Ramos (cell line): ENCODE data around the gene ERCC8.
"Not testable (repeated sequence)": the region's sequence is repeated elsewhere in the genome, so short reads cannot be mapped to it uniquely, and the experiment has no call there.

Source experiments
- in situ Hi-C: fragments of 300-500 bp; cut with MboI; formaldehyde crosslinking; loops from one replicate; pipeline ENCODE4 v1.14.3; 2022; ENCODE audit warnings: low sequenced_read_pairs; ENCODE audit not compliant: unreplicated experiment

The ERCC8 gene

DNA sequence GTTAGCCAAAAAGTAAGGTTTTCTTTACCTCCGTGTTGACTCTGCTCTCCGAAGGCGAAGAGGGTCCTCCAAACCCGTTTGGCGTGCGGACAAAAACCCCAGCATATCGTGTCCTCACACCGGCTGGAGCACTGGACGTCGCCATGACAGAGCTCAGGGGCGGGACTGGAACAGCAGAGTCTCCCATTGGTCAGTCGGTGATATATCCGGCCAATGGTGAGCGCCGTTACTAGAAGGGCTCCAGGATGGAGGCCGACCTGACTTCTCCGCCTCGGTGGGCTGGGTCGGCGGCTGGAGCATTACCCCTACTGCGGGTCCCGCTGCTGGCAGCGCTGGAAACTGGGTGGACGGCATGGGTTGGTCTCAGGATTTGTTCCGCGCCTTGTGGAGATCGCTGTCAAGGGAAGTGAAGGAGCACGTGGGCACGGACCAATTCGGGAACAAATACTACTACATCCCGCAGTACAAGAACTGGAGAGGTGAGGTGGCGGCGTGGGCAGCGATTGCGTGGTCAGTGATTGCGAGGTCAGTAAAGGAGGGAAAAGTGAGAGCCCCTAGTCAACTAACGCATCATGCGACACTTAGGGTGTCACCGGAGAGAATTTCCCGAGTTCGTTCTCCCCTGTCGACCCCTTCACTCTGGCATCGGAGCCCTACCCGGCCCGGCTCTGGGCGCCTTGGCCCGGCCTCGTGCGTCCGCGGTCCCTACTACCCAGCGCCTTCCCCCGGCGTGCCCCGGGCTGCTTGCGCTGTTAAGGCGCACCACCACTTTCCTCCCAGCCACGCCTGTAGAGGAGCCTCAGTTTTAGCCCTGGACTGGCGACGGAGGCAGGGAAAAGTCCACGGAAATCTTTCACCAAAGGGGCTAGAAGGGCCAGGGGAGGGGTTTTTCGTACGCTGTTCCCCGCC is at the start of gene ERCC8, which contains the start of gene NDUFAF2:
Gene ERCC8 (minus strand): TSS at position 167 of the 909 bp plus-strand sequence. CDS start 62 bp downstream, at position 105.
Gene NDUFAF2 (plus strand): TSS at position 302 of the 909 bp plus-strand sequence. CDS start 51 bp downstream, at position 353.
- in situ Hi-C loops = no loop called here

DNA sequence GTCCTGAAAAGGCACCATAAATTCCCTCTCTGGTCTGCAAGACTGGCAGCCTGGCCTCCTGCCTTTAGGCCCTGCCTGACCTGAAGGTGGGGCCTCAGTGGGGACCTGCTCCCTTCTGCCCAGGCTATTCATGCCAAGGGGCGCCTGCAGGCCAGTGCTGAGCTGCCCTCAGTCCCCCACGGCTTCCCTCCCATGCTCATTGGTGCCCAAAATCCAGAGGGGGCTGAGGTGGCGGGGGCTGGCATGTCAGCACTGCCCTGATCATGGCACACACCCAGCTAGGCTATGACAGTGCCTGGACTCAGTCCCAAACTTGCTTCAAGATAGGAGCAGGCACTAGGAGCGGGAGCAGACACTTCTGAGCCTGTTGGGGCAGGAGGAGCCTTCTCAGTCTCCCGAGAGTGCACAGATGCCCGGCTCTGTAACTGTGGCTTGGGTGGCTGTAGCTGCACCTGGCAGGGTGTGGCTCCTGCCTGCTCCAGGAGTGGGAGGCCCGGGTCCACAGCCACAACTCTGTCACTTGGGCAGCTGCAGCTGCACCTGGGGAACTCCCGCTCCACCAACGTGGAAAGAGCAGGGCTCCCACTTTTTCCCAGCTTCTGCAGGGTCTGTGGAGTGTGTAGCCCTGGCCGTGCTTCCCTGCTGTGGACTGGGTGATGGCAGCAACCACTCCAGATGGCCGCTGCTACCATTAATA is 49.2 kb upstream of the ERCC8 start:
- in situ Hi-C loops = no loop called here

GRCh38 chr5:60993425-60993824 is 48.6 kb upstream of the ERCC8 start:
- in situ Hi-C loops = no loop called here

DNA sequence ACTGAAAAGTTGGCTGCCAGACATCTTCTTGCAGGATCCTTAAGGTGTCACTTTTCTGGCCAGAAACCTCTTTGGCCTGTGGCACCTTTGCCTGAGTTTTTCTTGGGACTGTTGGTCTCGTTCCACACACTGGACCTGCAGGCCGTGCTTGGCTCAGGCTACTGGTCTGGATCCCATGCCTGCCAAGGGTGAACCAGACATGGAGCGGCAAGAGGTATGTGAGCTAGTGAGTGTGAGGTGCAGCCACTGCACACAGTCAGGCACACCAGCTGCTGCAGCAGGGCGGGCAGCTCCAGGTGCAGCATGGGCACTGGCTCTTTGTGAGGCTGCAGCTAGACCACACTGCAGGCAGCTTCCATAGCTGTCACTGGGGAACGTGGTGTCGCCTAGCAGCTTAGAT is 48.0 kb upstream of the ERCC8 start:
- in situ Hi-C loops = no loop called here

DNA sequence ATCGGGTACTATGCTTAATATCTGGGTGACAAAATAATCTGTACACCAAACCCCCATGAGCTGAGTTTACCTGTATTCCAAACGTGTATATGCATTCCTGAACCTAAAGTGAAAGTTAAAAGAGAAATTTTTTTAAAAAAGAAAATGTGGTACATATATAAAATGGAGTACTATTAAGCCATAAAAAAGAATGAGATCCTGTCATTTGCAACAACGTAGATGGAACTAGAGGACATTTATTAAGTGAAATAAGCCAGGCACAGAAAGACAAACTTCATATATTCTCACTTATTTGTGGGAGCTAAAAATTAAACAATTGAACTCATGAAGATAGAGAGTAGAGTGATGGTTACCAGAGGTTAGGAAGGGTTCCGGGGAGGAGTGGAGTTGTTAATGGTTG is 44.9 kb upstream of the ERCC8 start:
- in situ Hi-C loops = no loop called here

DNA sequence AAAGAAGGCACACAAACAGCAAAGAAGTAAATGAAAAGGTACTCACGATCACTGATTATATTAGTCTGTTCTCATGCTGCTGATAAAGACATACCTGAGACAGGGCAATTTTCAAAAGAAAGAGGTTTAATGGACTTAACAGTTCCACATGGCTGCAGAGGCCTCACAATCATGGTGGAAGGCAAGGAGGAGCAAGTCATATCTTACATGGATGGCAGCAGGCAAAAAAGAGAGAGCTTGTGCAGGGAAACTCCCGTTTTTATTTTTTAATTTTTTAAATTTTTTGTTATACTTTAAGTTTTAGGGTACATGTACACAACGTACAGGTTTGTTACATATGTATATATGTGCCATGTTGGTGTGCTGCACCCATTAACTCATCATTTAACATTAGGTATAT is 37.3 kb upstream of the ERCC8 start:
- in situ Hi-C loops = not testable (repeated sequence)

- in situ Hi-C loops = no loop called here
These were observed 35.6 kb upstream of the ERCC8 start for GRCh38 chr5:60980511-60980910.

DNA sequence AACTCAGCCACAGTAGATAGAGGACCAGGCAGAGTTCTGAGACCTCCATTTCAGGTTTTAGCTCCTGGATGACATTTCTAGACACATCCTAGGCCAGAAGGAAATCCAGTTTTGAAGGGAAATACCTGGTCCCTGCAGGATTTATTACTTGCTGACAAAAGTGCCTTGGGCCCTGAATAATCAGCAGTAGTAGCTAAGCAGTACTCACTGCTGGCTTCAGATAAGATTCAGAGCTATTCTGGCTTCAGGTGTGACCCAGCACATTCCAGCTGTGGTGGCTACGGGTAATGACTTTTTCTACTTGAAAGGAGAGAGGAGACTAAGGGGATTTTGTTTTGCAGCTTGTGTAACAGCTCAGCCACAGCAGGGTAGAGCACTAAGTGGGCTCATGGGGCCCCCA is 34.1 kb upstream of the ERCC8 start:
- in situ Hi-C loops = no loop called here

- in situ Hi-C loops = no loop called here
These were observed 33.3 kb upstream of the ERCC8 start for GRCh38 chr5:60977956-60978737.

- in situ Hi-C loops = no loop called here
These were observed 27.4 kb upstream of the ERCC8 start for GRCh38 chr5:60972231-60972630.

DNA sequence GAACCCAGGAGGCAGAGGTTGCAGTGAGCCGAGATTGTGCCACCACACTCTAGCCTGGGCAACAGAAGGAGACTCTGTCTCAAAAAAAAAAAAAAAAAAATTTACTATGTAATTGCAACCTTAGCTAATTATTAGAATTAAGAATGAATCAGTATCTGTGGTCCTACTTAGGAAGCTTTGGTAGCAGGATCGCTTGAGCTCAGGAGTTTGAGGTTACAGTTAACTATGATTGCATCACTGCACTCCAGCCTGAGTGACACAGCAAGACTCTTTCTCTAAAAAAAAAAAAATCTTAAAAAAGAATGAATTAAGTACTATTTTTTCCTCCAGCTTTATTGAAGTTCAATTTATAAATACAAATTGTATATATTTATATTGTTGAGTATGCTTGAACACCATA is 16.8 kb upstream of the ERCC8 start:
- in situ Hi-C loops = no loop called here

- in situ Hi-C loops = no loop called here
These were observed 15.7 kb upstream of the ERCC8 start for GRCh38 chr5:60960591-60960990.

- in situ Hi-C loops = no loop called here
These were observed 14.3 kb upstream of the ERCC8 start for GRCh38 chr5:60959156-60959555.

GRCh38 chr5:60958712-60959111 is 13.8 kb upstream of the ERCC8 start:
- in situ Hi-C loops = no loop called here

GRCh38 chr5:60958088-60958487 is 13.2 kb upstream of the ERCC8 start:
- in situ Hi-C loops = no loop called here

DNA sequence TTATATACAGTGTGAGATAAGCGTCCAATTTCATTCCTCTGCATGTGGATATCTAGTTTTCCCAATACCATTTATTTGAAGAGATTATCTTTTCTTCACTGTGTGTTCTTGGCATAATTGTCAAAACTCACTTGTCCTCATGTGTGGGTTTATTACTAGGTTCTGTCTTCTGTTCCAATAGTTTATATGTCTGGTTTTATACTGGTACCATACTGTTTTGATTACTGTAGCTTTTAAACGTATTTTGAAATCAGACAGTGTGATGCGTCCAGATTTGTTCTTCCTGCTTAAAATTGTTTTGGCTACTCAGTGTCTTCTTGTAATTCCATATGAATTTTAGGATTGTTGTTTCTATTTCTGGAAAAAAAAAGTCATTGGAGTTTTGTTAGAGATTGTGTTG is 10.4 kb upstream of the ERCC8 start:
- in situ Hi-C loops = no loop called here

DNA sequence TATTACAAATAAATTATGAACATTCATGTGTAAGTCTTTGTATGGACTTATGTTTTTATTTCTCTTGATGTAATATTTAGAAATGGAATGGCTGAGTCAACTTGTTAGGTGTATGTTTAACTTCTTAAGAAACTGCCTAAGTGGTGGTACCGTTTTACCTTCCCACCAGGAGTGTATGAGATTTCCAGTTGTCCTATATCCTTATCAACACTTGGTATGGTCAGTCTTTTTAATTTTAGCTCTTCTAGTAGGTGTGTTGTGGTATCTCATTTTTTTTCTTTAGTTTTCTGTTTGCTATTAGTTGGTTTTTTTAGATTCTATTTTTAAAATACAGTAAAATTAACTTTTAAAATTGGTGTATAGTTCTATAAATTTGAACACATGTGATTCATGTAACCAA is 3.9 kb upstream of the ERCC8 start:
- in situ Hi-C loops = no loop called here

- in situ Hi-C loops = no loop called here
These were observed 930 bp upstream of the ERCC8 start for GRCh38 chr5:60945813-60946187.

- in situ Hi-C loops = no loop called here
These were observed 1.2 kb downstream of the ERCC8 start for GRCh38 chr5:60943624-60944023.

DNA sequence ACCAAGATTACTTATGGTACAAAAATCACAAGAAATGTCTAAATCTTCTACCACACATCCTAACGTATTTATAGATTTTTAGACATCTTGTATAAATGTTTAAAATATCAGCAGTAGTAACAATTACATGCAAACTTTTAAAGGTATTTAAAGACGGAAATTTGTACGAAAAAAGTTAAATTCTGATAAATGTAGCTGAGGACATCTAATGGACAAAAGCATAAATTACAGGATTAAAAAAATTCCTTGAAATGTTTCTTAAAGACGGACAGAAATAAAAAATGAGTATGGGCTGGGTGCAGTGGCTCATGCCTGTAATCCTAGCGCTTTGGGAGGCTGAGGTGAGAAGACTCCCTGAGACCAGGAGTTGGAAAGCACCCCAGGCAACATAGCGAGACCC is 15.8 kb downstream of the ERCC8 start:
- in situ Hi-C loops = no loop called here

DNA sequence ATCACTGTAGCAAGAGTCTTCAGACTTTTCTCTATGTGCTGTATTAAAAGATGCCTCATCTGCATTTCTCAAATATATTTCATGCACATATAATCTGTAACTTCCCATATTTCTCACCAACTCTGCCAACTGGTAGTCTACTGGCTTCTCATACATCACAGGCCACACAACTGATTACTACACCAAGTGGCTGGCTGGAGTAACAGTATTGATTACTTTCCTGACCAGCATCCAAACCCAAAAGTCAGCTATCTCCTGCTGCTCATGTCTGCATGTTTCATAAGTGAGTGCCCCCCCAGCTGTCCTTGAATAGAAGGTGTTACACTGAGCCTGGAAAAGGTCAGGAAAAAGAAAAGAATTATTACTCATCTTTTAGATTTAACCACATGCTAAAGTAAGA is 17.4 kb downstream of the ERCC8 start:
- in situ Hi-C loops = no loop called here
